ENCODE data around the gene SOWAHC. TPM values are rescaled to one million over a fixed set of nuclear protein-coding genes. Genes with fewer than 3 reads are reported as not detected.

Gene SOWAHC
- polyA plus RNA-seq, 1 of the 3 experiments (the other 2 are of a cell fraction), result 2.9 TPM

DNA sequence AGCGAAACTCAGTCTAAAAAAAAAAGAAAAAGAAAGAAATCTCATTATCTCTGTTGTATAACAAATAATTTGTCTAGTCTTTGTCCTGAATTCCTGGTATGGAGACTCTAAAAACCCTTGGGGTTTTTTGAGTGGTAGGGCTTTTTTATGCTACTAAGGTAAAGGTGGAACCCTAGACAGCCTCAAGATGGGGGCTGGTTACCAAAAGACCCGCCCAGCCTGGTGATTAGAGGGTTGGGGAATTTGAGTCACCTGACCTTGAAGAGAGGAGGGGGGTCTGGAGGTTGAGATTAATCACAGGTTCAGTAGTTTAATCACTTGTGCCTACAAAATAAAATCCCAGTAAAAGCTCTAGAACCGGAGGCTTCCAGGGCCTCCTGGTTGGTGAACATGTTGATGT lies 17.6 kb downstream of the SOWAHC start:
- Histone ChIP-seq H4K20me1 (ENCODE audit: insufficient read depth) (no peaks in the 10 kb centered on the region), H3K9ac (no peak overlapping the region), H3K36me3 (replicated peaks in 1 of 2; ENCODE audit: control insufficient read depth in 1 of 2, insufficient read depth in 2 of 2, low read length in 1 of 2) (no peaks in the 10 kb centered on the region), H3K79me2 (ENCODE audit: insufficient read depth) (no peaks in the 10 kb centered on the region), H3K4me3 (ENCODE audit: low read depth in 2 of 2, low read length in 1 of 2) (no peak overlapping the region), H3K9me2 (no peaks in the 10 kb centered on the region), H3K4me2 (no peak overlapping the region), H2AFZ (ENCODE audit: low read depth) (no peak overlapping the region), H3K27me3 (ENCODE audit: insufficient read depth) (no peaks in the 10 kb centered on the region), H3F3A (replicated peaks; ENCODE audit: insufficient read depth) (no peaks in the 10 kb centered on the region), H3K27ac (ENCODE audit: low read depth in 2 of 2, low read length in 1 of 2) (no peak overlapping the region), H3K9me3 (no peaks in the 10 kb centered on the region), H3K4me1 (ENCODE audit: control insufficient read depth in 1 of 2, insufficient read depth in 2 of 2, low read depth in 1 of 2, low read length in 1 of 2) (no peaks in the 10 kb centered on the region)
- DNase-seq, result no peak
- TF ChIP-seq ELF1 (IDR thresholded peaks at IDR 0.05) (no peak), JUND (IDR thresholded peaks at IDR 0.05) (no peak), RAD21 (IDR thresholded peaks at IDR 0.05; ENCODE audit: low read length) (no peak), RXRA (IDR thresholded peaks at IDR 0.05; ENCODE audit: borderline replicate concordance, low read depth) (no peak), FOXJ3 (CRISPR knock-in tag; IDR thresholded peaks at IDR 0.05) (no peak), FOXM1 (IDR thresholded peaks at IDR 0.05; ENCODE audit: low read depth) (no peak), NFIC (IDR thresholded peaks at IDR 0.05; ENCODE audit: borderline replicate concordance) (no peak), GABPA (IDR thresholded peaks at IDR 0.05; ENCODE audit: low read depth) (no peak), YY1 (IDR thresholded peaks at IDR 0.05; ENCODE audit: low read depth) (no peak), CHD2 (IDR thresholded peaks at IDR 0.05; ENCODE audit: low read length, partially characterized antibody) (no peak), FOSL2 (IDR thresholded peaks at IDR 0.05; ENCODE audit: borderline replicate concordance, low read depth) (no peak), NRF1 (IDR thresholded peaks at IDR 0.05; ENCODE audit: low read depth, low read length) (no peak)
- TF ChIP-seq, protein P1, sequence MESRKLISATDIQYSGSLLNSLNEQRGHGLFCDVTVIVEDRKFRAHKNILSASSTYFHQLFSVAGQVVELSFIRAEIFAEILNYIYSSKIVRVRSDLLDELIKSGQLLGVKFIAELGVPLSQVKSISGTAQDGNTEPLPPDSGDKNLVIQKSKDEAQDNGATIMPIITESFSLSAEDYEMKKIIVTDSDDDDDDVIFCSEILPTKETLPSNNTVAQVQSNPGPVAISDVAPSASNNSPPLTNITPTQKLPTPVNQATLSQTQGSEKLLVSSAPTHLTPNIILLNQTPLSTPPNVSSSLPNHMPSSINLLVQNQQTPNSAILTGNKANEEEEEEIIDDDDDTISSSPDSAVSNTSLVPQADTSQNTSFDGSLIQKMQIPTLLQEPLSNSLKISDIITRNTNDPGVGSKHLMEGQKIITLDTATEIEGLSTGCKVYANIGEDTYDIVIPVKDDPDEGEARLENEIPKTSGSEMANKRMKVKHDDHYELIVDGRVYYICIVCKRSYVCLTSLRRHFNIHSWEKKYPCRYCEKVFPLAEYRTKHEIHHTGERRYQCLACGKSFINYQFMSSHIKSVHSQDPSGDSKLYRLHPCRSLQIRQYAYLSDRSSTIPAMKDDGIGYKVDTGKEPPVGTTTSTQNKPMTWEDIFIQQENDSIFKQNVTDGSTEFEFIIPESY (IDR thresholded peaks at IDR 0.05; ENCODE audit: borderline replicate concordance, low read depth), result no peak
- TF ChIP-seq, protein P2, sequence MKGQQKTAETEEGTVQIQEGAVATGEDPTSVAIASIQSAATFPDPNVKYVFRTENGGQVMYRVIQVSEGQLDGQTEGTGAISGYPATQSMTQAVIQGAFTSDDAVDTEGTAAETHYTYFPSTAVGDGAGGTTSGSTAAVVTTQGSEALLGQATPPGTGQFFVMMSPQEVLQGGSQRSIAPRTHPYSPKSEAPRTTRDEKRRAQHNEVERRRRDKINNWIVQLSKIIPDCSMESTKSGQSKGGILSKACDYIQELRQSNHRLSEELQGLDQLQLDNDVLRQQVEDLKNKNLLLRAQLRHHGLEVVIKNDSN (IDR thresholded peaks at IDR 0.05; ENCODE audit: borderline replicate concordance, low read depth), result no peak
- 79% methylated on average over 3 of the region's 3 CpGs for WGBS (ENCODE audit: low lambda C conversion rate)
- CTCF ChIA-PET, result interaction anchor here (1.5 kb wide), 1 partner anchor 16 kb away, joined by 3 read pairs; no protein-coding TSS in a partner anchor
- POLR2A ChIA-PET, result no interaction called here

GRCh38 chr2:109632158-109632789 lies 18.1 kb downstream of the SOWAHC start:
- no peak overlapping the region for H3K27ac ChIP-seq (ENCODE audit: low read depth in 2 of 2, low read length in 1 of 2)
- H3F3A ChIP-seq (replicated peaks; ENCODE audit: insufficient read depth), result no peaks in the 10 kb centered on the region
- H3K9me2 ChIP-seq, result no peaks in the 10 kb centered on the region
- H2AFZ ChIP-seq (ENCODE audit: low read depth), result no peak overlapping the region
- H3K36me3 ChIP-seq (replicated peaks in 1 of 2; ENCODE audit: control insufficient read depth in 1 of 2, insufficient read depth in 2 of 2, low read length in 1 of 2), result no peaks in the 10 kb centered on the region
- no peaks in the 10 kb centered on the region for H3K4me1 ChIP-seq (ENCODE audit: control insufficient read depth in 1 of 2, insufficient read depth in 2 of 2, low read depth in 1 of 2, low read length in 1 of 2)
- 87% methylated on average over 14 of the region's 14 CpGs for WGBS (ENCODE audit: low lambda C conversion rate)
- H3K4me3 ChIP-seq (ENCODE audit: low read depth in 2 of 2, low read length in 1 of 2), result no peak overlapping the region
- H3K9me3 ChIP-seq, result no peaks in the 10 kb centered on the region
- H3K4me2 ChIP-seq, result no peak overlapping the region
- no peak overlapping the region for H3K9ac ChIP-seq
- no peak for DNase-seq
- H3K27me3 ChIP-seq (ENCODE audit: insufficient read depth), result no peaks in the 10 kb centered on the region
- ChIA-PET POLR2A (no interaction called here), CTCF (interaction anchor here (1.5 kb wide), 1 partner anchor 16 kb away, joined by 3 read pairs; no protein-coding TSS in a partner anchor)
- no peaks in the 10 kb centered on the region for H3K79me2 ChIP-seq (ENCODE audit: insufficient read depth)
- no peaks in the 10 kb centered on the region for H4K20me1 ChIP-seq (ENCODE audit: insufficient read depth)
- TF ChIP-seq RFX5 (IDR thresholded peaks at IDR 0.05; ENCODE audit: low read length), result no peak
- TF ChIP-seq IRF3 (IDR thresholded peaks at IDR 0.05; ENCODE audit: low read depth, low read length), result no peak
- no peak for TF ChIP-seq EP300 (IDR thresholded peaks at IDR 0.05; ENCODE audit: borderline replicate concordance in 1 of 2, low read depth in 1 of 2, low read length in 1 of 2)
- TF ChIP-seq TEAD4 (IDR thresholded peaks at IDR 0.05; ENCODE audit: borderline replicate concordance, insufficient read depth), result no peak
- TF ChIP-seq EZH2phosphoT487 (IDR thresholded peaks at IDR 0.05; ENCODE audit: borderline replicate concordance, low read depth), result no peak
- TF ChIP-seq FOXJ3 (CRISPR knock-in tag; IDR thresholded peaks at IDR 0.05), result no peak
- TF ChIP-seq RAD21 (IDR thresholded peaks at IDR 0.05; ENCODE audit: low read length), result no peak
- TF ChIP-seq NRF1 (IDR thresholded peaks at IDR 0.05; ENCODE audit: low read depth, low read length), result no peak
- TF ChIP-seq REST (IDR thresholded peaks at IDR 0.05; ENCODE audit: low read depth, low read length), result no peak
